ENCODE data around the gene INAFM2. TPM values are rescaled to one million over a fixed set of nuclear protein-coding genes. Genes with fewer than 3 reads are reported as not detected.

Gene INAFM2
- total RNA-seq, 6 donors from 2014 or later = 15.7 to 36.2 (median 25.6) TPM

DNA sequence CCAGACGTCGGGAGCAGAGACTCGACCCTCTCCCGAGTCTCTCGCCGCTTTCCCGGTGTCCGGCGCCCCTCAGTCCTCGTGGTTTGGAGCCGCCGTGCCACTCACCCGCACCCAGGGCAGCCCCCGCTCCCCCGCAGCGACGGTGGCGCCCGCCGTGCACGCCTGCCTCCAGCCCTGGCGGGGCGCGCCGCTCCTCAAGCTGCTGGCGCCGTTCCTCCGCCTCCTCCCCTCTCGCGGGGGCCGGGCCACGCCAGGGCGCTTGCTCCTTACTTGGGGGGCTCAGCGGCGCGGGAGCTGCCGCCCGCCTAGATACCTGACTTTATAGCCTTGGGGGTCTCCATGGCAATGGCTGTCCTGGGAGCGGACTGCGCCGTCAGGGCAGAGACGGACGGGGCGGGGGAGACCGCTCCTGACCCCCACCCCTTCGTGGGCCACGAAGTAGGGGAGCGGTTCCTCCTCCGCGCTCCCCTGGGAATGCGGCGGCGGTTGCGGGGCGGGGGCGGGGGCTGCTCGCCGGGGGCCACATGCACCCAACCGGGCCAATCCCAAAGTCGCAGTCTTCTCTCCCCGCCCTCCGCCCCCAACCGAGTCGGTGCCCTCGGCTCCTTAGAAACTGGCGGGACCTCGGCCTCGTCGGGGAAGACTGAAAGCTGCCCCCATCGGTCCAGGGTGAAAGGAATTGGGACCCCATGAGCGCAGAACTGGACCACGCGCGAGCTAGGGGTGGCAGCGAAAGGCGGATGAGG lies 40.5 kb upstream of the INAFM2 start, which contains the start of gene ANKRD63:
TSS of gene ANKRD63 (minus strand) at position 196 of the 746 bp plus-strand sequence. CDS start 478 bp downstream, outside the sequence.
- WGBS, 2 donors = 11 to 12% methylated on average over 12 to 28 of the region's 76 CpGs
- peak in 1 of 2 donors; percentile 49 for ATAC-seq (ENCODE audit: low FRiP score in 2 of 2)

DNA sequence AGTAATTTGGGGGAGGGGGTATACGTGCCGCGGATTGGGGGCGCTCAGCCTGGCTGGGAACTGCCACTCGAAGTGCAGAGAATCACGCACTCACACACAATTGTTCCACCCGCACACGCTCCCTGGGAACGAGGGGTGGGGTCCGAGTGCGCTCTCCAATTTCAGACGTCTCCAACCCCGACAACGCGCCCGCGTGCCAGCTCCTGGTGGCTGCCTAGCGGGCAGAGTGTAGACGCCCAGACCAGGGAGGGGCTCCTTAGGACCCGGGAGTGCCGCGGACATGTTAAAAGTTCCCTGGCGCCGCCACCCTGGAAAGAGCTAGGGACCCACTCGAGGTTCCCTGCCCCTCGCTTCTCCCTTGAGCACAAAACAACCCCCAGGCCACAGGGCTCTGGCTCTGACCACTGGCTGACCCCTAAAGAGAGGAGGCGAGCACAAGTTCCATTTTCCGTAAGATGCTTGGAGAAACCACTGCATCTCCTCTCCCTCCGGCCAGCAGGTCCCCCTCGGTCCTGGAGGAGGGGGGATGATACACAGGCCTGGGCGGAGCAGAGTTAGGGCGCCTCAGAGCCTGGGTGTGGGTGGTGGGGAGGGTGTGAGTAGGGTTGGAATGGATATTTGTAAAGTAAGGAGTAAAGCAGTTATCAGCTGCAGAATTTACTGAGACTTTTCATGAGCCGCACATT lies 39.7 kb upstream of the INAFM2 start:
- Histone ChIP-seq H3K9me3 (no peaks in the 10 kb centered on the region), H3K27ac (no peak overlapping the region), H3K27me3 (peaks cover 1 to 48% (median 30%) of the 10 kb centered on the region in 4 donors), H3K4me3 (peak overlapping the region in 1 of 4 donors; percentile 54), H3K36me3 (peaks cover 0 to 2% (median 0%) of the 10 kb centered on the region in 4 donors), H3K4me1 (peaks cover 31 to 44% (median 43%) of the 10 kb centered on the region in 4 donors)
- TF ChIP-seq EP300 (IDR thresholded peaks at IDR 0.05) (no peak), POLR2AphosphoS5 (IDR thresholded peaks at IDR 0.05) (no peak), POLR2A (IDR thresholded peaks at IDR 0.05) (no peak)
- TF ChIP-seq, protein P1, sequence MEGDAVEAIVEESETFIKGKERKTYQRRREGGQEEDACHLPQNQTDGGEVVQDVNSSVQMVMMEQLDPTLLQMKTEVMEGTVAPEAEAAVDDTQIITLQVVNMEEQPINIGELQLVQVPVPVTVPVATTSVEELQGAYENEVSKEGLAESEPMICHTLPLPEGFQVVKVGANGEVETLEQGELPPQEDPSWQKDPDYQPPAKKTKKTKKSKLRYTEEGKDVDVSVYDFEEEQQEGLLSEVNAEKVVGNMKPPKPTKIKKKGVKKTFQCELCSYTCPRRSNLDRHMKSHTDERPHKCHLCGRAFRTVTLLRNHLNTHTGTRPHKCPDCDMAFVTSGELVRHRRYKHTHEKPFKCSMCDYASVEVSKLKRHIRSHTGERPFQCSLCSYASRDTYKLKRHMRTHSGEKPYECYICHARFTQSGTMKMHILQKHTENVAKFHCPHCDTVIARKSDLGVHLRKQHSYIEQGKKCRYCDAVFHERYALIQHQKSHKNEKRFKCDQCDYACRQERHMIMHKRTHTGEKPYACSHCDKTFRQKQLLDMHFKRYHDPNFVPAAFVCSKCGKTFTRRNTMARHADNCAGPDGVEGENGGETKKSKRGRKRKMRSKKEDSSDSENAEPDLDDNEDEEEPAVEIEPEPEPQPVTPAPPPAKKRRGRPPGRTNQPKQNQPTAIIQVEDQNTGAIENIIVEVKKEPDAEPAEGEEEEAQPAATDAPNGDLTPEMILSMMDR (IDR thresholded peaks at IDR 0.05) = no peak
- 35 to 43% methylated on average over 21 to 32 of the region's 33 CpGs for WGBS, 2 donors
- ATAC-seq (ENCODE audit: low FRiP score in 2 of 2) (no peak), DNase-seq (no peak)

More for the DNA sequence above, 40.5 kb upstream of the INAFM2 start, which contains the start of gene ANKRD63:
- Histone ChIP-seq H3K9me3 (no peaks in the 10 kb centered on the region), H3K4me1 (peaks cover 31 to 45% (median 43%) of the 10 kb centered on the region in 4 donors), H3K27me3 (peaks cover 1 to 48% (median 30%) of the 10 kb centered on the region in 4 donors), H3K36me3 (no peaks in the 10 kb centered on the region), H3K27ac (no peak within 1 kb of the TSS), H3K4me3 (peak within 1 kb of the TSS in 3 of 4 donors; percentile 41 to 56 (median 54))
- peak in 1 of 2 donors; percentile 91 for DNase-seq
- TF ChIP-seq POLR2AphosphoS5 (IDR thresholded peaks at IDR 0.05) (no peak), EP300 (IDR thresholded peaks at IDR 0.05) (no peak), POLR2A (IDR thresholded peaks at IDR 0.05) (no peak)
- TF ChIP-seq, protein P1 (IDR thresholded peaks at IDR 0.05) = no peak

DNA sequence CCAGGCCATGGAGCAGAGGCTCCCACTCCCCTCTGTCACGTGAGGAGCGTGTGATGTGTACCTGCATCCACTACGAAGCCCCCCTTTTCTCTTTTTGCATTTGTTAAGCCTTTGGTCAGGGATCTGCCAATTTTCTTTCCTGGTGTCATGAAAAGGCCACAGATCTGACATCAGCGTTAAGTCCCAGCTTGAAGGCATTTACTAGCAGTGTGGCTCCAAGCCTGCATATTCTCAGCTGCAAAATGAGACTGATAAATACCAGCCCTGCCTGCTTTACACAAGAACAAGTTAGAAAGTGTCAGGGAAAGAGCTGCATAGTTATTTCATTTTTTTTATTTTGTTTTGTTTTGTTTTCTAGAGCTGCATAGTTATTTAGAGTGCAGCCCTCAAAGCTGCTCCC lies 38.3 kb upstream of the INAFM2 start:
- Histone ChIP-seq H3K4me3 (no peak overlapping the region), H3K4me1 (peaks cover 27 to 34% (median 33%) of the 10 kb centered on the region in 4 donors), H3K9me3 (no peaks in the 10 kb centered on the region), H3K36me3 (peaks cover 0 to 9% (median 3%) of the 10 kb centered on the region in 4 donors), H3K27me3 (peaks cover 1 to 39% (median 27%) of the 10 kb centered on the region in 4 donors), H3K27ac (no peak overlapping the region)
- no peak for DNase-seq
- TF ChIP-seq POLR2AphosphoS5 (IDR thresholded peaks at IDR 0.05) (no peak), EP300 (IDR thresholded peaks at IDR 0.05) (no peak)
- TF ChIP-seq, protein P1 (IDR thresholded peaks at IDR 0.05) = no peak
- ATAC-seq (ENCODE audit: low FRiP score in 2 of 2) = no peak
- WGBS, 2 donors = 81 to 85% methylated on average over 4 of the region's 4 CpGs

DNA sequence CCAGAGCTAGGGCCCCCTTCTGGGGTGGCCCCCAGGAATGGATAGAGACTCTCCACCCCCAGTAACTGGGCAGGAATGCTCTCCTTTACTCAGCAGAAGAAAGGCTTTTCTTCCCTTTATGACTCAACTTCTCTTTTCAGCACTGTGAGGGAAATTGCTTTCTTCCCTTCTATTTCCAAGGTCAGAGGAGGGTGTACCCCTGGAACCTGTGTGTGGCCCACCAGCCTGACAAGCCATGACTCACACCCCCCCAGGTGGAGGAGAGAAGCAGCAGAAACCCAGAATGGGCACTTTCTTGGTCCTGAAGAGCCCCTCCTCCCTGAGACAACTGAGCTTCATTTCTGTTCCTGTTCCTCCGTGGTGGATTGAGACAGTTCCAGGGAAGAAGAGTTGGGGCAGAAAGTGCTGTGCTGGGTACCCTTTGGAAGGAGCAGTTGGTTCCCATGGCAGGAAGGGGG lies 37.9 kb upstream of the INAFM2 start:
- H3K36me3 ChIP-seq = peaks cover 0 to 12% (median 3%) of the 10 kb centered on the region in 4 donors
- H3K27ac ChIP-seq = no peak overlapping the region
- H3K4me1 ChIP-seq = peaks cover 27 to 37% (median 35%) of the 10 kb centered on the region in 4 donors
- no peak for TF ChIP-seq POLR2A (IDR thresholded peaks at IDR 0.05)
- no peak for TF ChIP-seq EP300 (IDR thresholded peaks at IDR 0.05)
- TF ChIP-seq, protein P1 (IDR thresholded peaks at IDR 0.05) = no peak
- no peak for TF ChIP-seq POLR2AphosphoS5 (IDR thresholded peaks at IDR 0.05)
- no peak for DNase-seq
- H3K27me3 ChIP-seq = peaks cover 0 to 35% (median 25%) of the 10 kb centered on the region in 4 donors
- no peak for ATAC-seq (ENCODE audit: low FRiP score in 2 of 2)
- H3K4me3 ChIP-seq = no peak overlapping the region
- no peaks in the 10 kb centered on the region for H3K9me3 ChIP-seq
- 27 to 40% methylated on average over 1 of the region's 1 CpG for WGBS, 2 donors
